ENCODE measurements around the gene FAAH2. TPM values are rescaled to one million over a fixed set of nuclear protein-coding genes. Genes with fewer than 3 reads are reported as not detected.
"Not testable (repeated sequence)": the region's sequence is repeated elsewhere in the genome, so short reads cannot be mapped to it uniquely, and the experiment has no call there.

FAAH2 gene
- total RNA-seq, 4 donors from 2014 or later: 0.22 to 0.90 (median 0.59) TPM; not detected in 1

DNA sequence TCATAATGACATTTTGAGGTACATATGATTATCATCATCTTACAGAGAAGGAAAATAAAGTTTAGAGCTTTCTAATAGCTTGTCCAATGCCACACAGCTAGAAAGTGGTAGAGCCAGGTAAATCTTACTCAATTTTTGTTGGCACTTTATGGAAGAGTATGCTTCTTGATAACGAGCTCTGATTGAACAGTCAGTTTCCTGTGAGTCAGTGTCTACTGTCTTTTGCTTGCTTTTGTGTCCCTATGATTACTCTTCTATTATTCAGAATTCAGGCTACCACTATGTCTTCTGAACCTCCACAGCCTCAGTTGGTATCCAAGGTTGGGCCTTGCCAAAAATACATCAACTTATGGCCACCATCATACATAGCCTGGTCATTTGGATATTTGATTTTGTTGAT is 2.6 kb downstream of the FAAH2 start:
- Histone ChIP-seq H3K36me3 (no peaks in the 10 kb centered on the region), H3K9me3 (no peaks in the 10 kb centered on the region), H3K4me1 (no peaks in the 10 kb centered on the region), H3K4me3 (no peak overlapping the region), H3K27ac (no peak overlapping the region), H3K27me3 (no peaks in the 10 kb centered on the region)
- TF ChIP-seq POLR2A (IDR thresholded peaks at IDR 0.05) (no peak), EP300 (IDR thresholded peaks at IDR 0.05) (no peak)
- TF ChIP-seq, protein P1, sequence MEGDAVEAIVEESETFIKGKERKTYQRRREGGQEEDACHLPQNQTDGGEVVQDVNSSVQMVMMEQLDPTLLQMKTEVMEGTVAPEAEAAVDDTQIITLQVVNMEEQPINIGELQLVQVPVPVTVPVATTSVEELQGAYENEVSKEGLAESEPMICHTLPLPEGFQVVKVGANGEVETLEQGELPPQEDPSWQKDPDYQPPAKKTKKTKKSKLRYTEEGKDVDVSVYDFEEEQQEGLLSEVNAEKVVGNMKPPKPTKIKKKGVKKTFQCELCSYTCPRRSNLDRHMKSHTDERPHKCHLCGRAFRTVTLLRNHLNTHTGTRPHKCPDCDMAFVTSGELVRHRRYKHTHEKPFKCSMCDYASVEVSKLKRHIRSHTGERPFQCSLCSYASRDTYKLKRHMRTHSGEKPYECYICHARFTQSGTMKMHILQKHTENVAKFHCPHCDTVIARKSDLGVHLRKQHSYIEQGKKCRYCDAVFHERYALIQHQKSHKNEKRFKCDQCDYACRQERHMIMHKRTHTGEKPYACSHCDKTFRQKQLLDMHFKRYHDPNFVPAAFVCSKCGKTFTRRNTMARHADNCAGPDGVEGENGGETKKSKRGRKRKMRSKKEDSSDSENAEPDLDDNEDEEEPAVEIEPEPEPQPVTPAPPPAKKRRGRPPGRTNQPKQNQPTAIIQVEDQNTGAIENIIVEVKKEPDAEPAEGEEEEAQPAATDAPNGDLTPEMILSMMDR (IDR thresholded peaks at IDR 0.05): no peak
- 42 to 80% methylated on average over 1 of the region's 1 CpG for WGBS, 2 donors
- DNase-seq (ENCODE audit: low spot score in 2 of 2): no peak

DNA sequence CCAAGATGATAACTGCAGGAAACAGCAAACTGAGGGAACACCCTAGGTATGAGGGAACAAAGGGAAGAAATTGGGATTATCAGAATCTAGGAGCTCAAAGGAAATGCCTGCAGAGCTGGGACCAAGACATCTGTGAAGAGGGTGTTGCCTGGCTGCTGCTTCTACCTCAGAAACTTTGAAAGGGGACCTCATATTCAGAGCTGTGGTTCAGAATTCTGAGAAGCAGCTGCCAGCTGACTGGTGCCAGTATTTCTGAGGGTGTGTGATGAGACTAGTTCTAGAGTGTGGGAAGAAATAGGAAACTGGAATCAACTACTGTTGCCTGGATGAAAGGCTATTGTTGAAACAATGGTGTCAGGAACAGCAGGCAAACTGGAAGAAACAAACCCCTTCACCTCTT is 8.5 kb downstream of the FAAH2 start:
- TF ChIP-seq POLR2A (IDR thresholded peaks at IDR 0.05) (no peak), EP300 (IDR thresholded peaks at IDR 0.05) (no peak)
- TF ChIP-seq, protein P1 (IDR thresholded peaks at IDR 0.05): no peak
- no peaks in the 10 kb centered on the region for H3K9me3 ChIP-seq
- no peak for DNase-seq (ENCODE audit: low spot score in 2 of 2)

DNA sequence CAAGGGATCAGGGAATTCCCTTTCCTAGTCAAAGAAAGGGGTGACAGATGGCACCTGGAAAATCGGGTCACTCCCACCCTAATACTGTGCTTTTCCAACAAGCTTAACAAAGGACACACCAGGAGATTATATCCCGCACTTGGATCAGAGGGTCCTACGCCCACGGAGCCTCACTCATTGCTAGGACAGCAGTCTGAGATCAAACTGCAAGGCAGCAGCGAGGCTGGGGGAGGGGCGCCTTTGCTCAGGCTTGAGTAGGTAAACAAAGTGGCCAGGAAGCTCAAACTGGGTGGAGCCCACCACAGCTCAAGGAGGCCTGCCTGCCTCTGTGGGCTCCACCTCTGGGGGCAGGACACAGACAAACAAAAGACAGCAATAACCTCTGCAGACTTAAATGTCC is 9.2 kb downstream of the FAAH2 start:
- WGBS, 2 donors: 78 to 100% methylated on average over 1 to 5 of the region's 6 CpGs
- H3K9me3 ChIP-seq; H3K27me3 ChIP-seq; H3K4me1 ChIP-seq; H3K27ac ChIP-seq; H3K36me3 ChIP-seq; DNase-seq (ENCODE audit: low spot score in 2 of 2); H3K4me3 ChIP-seq: not testable (repeated sequence)

More for the DNA sequence above, 8.5 kb downstream of the FAAH2 start:
- no peaks in the 10 kb centered on the region for H3K36me3 ChIP-seq
- no peaks in the 10 kb centered on the region for H3K27me3 ChIP-seq
- no peak overlapping the region for H3K27ac ChIP-seq
- no peaks in the 10 kb centered on the region for H3K4me1 ChIP-seq
- no peak overlapping the region for H3K4me3 ChIP-seq

DNA sequence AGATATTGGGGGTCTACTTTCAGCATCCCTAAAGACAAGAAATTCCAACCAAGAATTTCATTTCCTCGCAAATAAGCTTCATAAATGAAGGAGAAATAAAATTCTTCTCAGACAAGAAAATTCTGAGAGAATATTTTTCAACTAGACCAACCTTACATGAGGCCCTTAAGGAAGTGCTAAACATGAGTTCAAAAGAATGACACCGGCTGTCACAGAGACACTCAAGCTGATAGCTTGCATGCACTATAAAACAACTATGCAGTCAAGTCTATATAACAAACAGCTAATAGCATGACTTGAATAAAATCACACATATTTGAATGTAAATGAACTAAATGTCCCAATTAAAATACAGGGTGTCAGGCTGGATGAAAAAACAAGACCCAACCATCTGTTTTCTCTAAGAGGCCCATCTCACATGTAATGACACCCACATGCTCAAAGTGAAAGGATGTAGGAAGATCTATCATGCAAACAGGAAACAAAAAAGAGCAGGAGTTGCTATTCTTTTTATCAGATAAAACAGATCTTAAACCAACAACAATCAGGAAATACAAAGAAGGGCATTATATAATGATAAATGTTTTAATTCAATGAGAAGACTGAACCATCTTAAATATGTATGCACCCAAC is 27.2 kb downstream of the FAAH2 start:
- 89 to 98% methylated on average over 2 of the region's 2 CpGs for WGBS, 2 donors
- TF ChIP-seq POLR2A (IDR thresholded peaks at IDR 0.05): no peak
- Histone ChIP-seq H3K27me3 (no peaks in the 10 kb centered on the region), H3K27ac (no peak overlapping the region), H3K9me3 (peaks cover 0 to 19% (median 4%) of the 10 kb centered on the region in 4 donors), H3K36me3 (no peaks in the 10 kb centered on the region), H3K4me1 (no peaks in the 10 kb centered on the region), H3K4me3 (no peak overlapping the region)
- no peak for DNase-seq (ENCODE audit: low spot score in 2 of 2)

DNA sequence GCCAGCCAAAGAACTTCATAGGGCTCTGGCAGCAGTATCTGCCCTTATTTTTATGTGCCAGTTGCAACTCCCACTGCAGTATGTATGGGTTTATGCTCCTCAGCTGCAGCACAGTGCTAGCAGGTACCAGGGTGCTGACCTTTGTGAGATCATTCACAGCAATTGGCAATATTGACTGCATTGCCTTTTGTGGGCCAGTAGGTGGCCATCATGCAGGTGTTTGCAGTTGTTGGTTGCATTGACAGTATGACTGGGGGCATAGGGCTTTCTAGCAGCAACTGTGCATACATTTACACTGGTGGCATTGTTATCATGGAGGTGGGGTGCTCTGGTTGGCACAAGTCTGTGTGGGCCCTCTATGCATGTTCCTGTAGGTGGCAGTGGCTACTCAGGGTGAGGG is 42.5 kb downstream of the FAAH2 start:
- no peak for DNase-seq (ENCODE audit: low spot score in 2 of 2)
- Histone ChIP-seq H3K4me3 (no peak overlapping the region), H3K36me3 (no peaks in the 10 kb centered on the region), H3K9me3 (no peaks in the 10 kb centered on the region), H3K4me1 (no peaks in the 10 kb centered on the region), H3K27me3 (no peaks in the 10 kb centered on the region), H3K27ac (no peak overlapping the region)
- TF ChIP-seq, protein P1 (IDR thresholded peaks at IDR 0.05): no peak
- TF ChIP-seq EP300 (IDR thresholded peaks at IDR 0.05) (no peak), POLR2A (IDR thresholded peaks at IDR 0.05) (no peak)

DNA sequence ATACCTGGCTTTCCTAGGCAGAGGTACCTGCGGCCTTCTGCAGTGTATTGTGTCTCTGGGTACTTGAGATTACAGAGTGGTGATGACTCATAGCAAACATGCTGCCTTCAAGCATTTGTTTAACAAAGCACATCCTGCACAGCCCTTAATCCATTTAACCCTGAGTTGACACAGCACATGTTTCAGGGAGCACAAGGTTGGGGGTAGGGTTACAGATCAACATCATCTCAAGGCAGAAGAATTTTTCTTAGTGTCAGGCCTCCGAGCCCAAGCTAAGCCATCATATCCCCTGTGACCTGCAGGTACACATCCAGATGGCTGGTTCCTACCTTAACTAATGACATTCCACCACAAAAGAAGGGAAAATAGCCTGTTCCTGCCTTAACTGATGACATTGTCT is 49.3 kb downstream of the FAAH2 start:
- H3K27ac ChIP-seq; DNase-seq (ENCODE audit: low spot score in 2 of 2); H3K9me3 ChIP-seq; H3K4me1 ChIP-seq; H3K4me3 ChIP-seq; H3K27me3 ChIP-seq; H3K36me3 ChIP-seq: not testable (repeated sequence)
- WGBS, 2 donors: 53 to 77% methylated on average over 2 of the region's 2 CpGs

Data from tibial nerve (tissue), 4 donors.